ENCODE results near the gene LCMT2. TPM values are rescaled to one million over a fixed set of nuclear protein-coding genes. Genes with fewer than 3 reads are reported as not detected.

LCMT2 gene
- total and polyA plus RNA-seq, 10 of the 15 experiments (the other 5 are each of a cell fraction or from before 2014, with no cell fraction given), result 2.1 to 17.2 (median 14.9) TPM

DNA sequence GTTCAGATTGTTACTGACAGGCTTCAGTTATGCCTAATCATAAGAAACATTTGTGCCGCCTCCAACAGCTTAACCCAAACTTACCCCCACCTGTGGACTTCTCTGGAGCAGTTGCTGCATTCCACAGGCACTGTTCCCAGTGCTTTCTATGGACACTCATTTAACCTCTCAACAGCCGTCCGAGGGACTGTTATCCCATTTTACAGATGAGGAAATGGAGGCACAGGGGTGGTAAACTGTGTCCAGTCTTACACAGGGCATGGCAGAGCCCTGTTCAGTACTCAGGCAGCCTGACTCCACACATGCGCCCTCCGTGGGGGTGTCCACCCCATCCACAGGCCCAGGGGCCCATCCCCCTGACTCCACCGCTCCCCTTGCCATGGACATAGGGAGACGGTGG is 49.4 kb downstream of the LCMT2 start:
- Histone ChIP-seq H3K4me1 (ENCODE audit: control insufficient read depth, insufficient read depth, low read length) (no peaks in the 10 kb centered on the region), H2AFZ (ENCODE audit: control insufficient read depth, low read depth, low read length) (no peak overlapping the region), H3K27ac (ENCODE audit: control insufficient read depth, insufficient read depth) (no peak overlapping the region), H3K4me2 (ENCODE audit: control insufficient read depth, insufficient read depth) (no peak overlapping the region), H3K79me2 (ENCODE audit: control insufficient read depth, insufficient read depth, low read length) (no peaks in the 10 kb centered on the region), H3K36me3 (ENCODE audit: control insufficient read depth in 2 of 2, insufficient read depth in 2 of 2, low read length in 1 of 2) (no peaks in the 10 kb centered on the region), H3K9ac (ENCODE audit: control insufficient read depth, insufficient read depth, low read length) (no peak overlapping the region), H4K20me1 (ENCODE audit: control insufficient read depth, insufficient read depth) (no peaks in the 10 kb centered on the region), H3K27me3 (replicated peaks in 1 of 2; ENCODE audit: control insufficient read depth in 2 of 2, insufficient read depth in 2 of 2, low read length in 1 of 2) (no peaks in the 10 kb centered on the region), H3K4me3 (no peak overlapping the region), H3K9me3 (replicated peaks; ENCODE audit: control insufficient read depth, insufficient read depth, low read length) (no peaks in the 10 kb centered on the region)
- ChIA-PET POLR2A (no interaction called here), CTCF (interaction anchor here (0.9 to 9.9 kb wide), 3 partner anchors 54 to 95 kb away, joined by 3 to 458 read pairs (median 3); no protein-coding TSS in a partner anchor), RAD21 (ENCODE audit: unreplicated experiment) (interaction anchor here (4.3 kb wide), 1 partner anchor 55 kb away, joined by 17 read pairs; no protein-coding TSS in a partner anchor), SMC1A (ENCODE audit: uncharacterized antibody, unreplicated experiment) (interaction anchor here (0.8 to 1.5 kb wide), 3 partner anchors 25 to 56 kb away, joined by 3 to 8 read pairs (median 5); no protein-coding TSS in a partner anchor)
- FAIRE-seq (no peak), ATAC-seq (no peak), DNase-seq (ENCODE audit: low read depth, low spot score) (no peak)
- intact Hi-C loops (cut with micrococcal nuclease; ENCODE audit: unreplicated experiment), result no loop called here
- WGBS (ENCODE audit: insufficient coverage, insufficient replicate concordance, low lambda C conversion rate, missing lambda C conversion rate), result 47% methylated on average over 7 of the region's 7 CpGs
- BruUV-seq (replicated peaks), result no TSS peak
- in situ Hi-C loops (cut with MboI), result loop anchor here (10.0 kb wide), 1 partner anchor 46 kb away; no protein-coding TSS in a partner anchor
- TF ChIP-seq, protein P1, sequence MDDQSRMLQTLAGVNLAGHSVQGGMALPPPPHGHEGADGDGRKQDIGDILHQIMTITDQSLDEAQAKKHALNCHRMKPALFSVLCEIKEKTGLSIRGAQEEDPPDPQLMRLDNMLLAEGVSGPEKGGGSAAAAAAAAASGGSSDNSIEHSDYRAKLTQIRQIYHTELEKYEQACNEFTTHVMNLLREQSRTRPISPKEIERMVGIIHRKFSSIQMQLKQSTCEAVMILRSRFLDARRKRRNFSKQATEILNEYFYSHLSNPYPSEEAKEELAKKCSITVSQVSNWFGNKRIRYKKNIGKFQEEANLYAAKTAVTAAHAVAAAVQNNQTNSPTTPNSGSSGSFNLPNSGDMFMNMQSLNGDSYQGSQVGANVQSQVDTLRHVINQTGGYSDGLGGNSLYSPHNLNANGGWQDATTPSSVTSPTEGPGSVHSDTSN (IDR thresholded peaks at IDR 0.05; ENCODE audit: insufficient replicate concordance, low read depth, low read length), result no peak
- TF ChIP-seq, protein P2, sequence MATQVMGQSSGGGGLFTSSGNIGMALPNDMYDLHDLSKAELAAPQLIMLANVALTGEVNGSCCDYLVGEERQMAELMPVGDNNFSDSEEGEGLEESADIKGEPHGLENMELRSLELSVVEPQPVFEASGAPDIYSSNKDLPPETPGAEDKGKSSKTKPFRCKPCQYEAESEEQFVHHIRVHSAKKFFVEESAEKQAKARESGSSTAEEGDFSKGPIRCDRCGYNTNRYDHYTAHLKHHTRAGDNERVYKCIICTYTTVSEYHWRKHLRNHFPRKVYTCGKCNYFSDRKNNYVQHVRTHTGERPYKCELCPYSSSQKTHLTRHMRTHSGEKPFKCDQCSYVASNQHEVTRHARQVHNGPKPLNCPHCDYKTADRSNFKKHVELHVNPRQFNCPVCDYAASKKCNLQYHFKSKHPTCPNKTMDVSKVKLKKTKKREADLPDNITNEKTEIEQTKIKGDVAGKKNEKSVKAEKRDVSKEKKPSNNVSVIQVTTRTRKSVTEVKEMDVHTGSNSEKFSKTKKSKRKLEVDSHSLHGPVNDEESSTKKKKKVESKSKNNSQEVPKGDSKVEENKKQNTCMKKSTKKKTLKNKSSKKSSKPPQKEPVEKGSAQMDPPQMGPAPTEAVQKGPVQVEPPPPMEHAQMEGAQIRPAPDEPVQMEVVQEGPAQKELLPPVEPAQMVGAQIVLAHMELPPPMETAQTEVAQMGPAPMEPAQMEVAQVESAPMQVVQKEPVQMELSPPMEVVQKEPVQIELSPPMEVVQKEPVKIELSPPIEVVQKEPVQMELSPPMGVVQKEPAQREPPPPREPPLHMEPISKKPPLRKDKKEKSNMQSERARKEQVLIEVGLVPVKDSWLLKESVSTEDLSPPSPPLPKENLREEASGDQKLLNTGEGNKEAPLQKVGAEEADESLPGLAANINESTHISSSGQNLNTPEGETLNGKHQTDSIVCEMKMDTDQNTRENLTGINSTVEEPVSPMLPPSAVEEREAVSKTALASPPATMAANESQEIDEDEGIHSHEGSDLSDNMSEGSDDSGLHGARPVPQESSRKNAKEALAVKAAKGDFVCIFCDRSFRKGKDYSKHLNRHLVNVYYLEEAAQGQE (IDR thresholded peaks at IDR 0.05; ENCODE audit: low read depth, low read length), result no peak
- TF ChIP-seq EED (IDR thresholded peaks at IDR 0.05; ENCODE audit: low read depth) (no peak), NFYA (IDR thresholded peaks at IDR 0.05; ENCODE audit: borderline replicate concordance, low read depth, low read length) (no peak), ZNF217 (IDR thresholded peaks at IDR 0.05) (no peak)

Data from GM12878 (cell line).